GM12878 (cell line): ENCODE data around the gene RRP12. TPM values are rescaled to one million over a fixed set of nuclear protein-coding genes. Genes with fewer than 3 reads are reported as not detected.

ENCODE experiments used
- ASH2L ChIP-seq: fragments of 300-600, 200-600 bp; sonication (generic); IDR thresholded peaks from 2 replicates; pipeline ENCODE4 v1.6.1; 2017; ENCODE audit warnings: low read depth, mild to moderate bottlenecking, borderline replicate concordance
- EGR1 ChIP-seq, 2 experiments: IDR thresholded peaks; 1 replicate in 1 of 2; 2 replicates in 1 of 2; pipeline ENCODE4 v1.6.1; 2011 to 2012; ENCODE audit warnings: low read depth in 2 of 2, low read length in 2 of 2, borderline replicate concordance in 1 of 2, mild to moderate bottlenecking in 1 of 2, moderate library complexity in 1 of 2
- FOS ChIP-seq: IDR thresholded peaks from 3 replicates; pipeline ENCODE4 v1.6.1; 2011; ENCODE audit warnings: borderline replicate concordance; ENCODE audit not compliant: insufficient read length; ENCODE audit errors: extremely low read depth
- GABPA ChIP-seq: IDR thresholded peaks from 2 replicates; pipeline ENCODE4 v1.6.1; 2014; ENCODE audit warnings: antibody characterized with exemption, low read depth, mild to moderate bottlenecking, inconsistent platforms
- IKZF1 ChIP-seq: fragments of 450-650 bp; conservative IDR thresholded peaks from 2 replicates; pipeline ENCODE4 v1.6.1; 2017; ENCODE audit warnings: antibody characterized with exemption, mild to moderate bottlenecking
- MXI1 ChIP-seq: fragments of 150-350 bp; IDR thresholded peaks from 2 replicates; pipeline ENCODE4 v1.6.1; 2011; ENCODE audit warnings: low read depth, mild to moderate bottlenecking, inconsistent platforms, low read length, improper control_type of control experiment
- MYB ChIP-seq: fragments of 150-350 bp; IDR thresholded peaks from 2 replicates; pipeline ENCODE4 v1.6.1; 2014; ENCODE audit warnings: mild to moderate bottlenecking, low read depth, low read length, borderline replicate concordance
- PAX5 ChIP-seq: IDR thresholded peaks from 2 replicates; pipeline ENCODE4 v1.6.1; 2011; ENCODE audit warnings: low read depth, low read length, borderline replicate concordance
- RB1 ChIP-seq: fragments of 450-650 bp; formaldehyde crosslinking; IDR thresholded peaks from 2 replicates; pipeline ENCODE4 v1.6.1; 2017; ENCODE audit warnings: mild to moderate bottlenecking, borderline replicate concordance
- SMAD1 ChIP-seq: fragments of 450-650 bp; IDR thresholded peaks from 2 replicates; pipeline ENCODE4 v1.6.1; 2018; ENCODE audit warnings: mild to moderate bottlenecking, low read depth; ENCODE audit not compliant: partially characterized antibody
- TBL1XR1 ChIP-seq: IDR thresholded peaks from 2 replicates; pipeline ENCODE4 v1.6.1; 2012; ENCODE audit warnings: low read depth, low read length, improper control_type of control experiment
- polyA plus RNA-seq, 11 experiments: library from polyadenylated mRNA; depleted of rRNA in 4 of 11; unstranded in 6 of 11; stranded (reverse) in 5 of 11; fragments of >200 nt; fragmentation: Nextera tagmentation in 4 of 11; fragmentation: Illumina TruSeq in 1 of 11; extraction: Ambion mirVana in 4 of 11; extraction: Trizol in 1 of 11; gene quantifications; 1 replicate in 1 of 11; 2 replicates in 10 of 11; pipeline versions ENCODE4 v1.2.1 to v1.2.3, GENCODE V29; 2011 to 2016; ENCODE audit warnings: inconsistent platforms in 2 of 11, missing spikeins in 2 of 11, low read depth in 1 of 11
- total RNA-seq, 4 experiments: library from RNA; depleted of rRNA in 3 of 4; stranded (reverse); fragments of >200 nt in 3 of 4; fragmentation: Illumina TruSeq in 1 of 4; extraction: Trizol in 1 of 4; gene quantifications; 2 replicates each; pipeline versions ENCODE4 v1.2.1 to v1.2.3, GENCODE V29; 2013 to 2021
- TF ChIP-seq, protein P1 (sequence below): fragments of 450-650 bp; IDR thresholded peaks from 2 replicates; pipeline ENCODE4 v1.6.1; 2017; ENCODE audit warnings: mild to moderate bottlenecking, moderate library complexity
- TF ChIP-seq, protein P2 (sequence below), 3 experiments: IDR thresholded peaks in 2 of 3; conservative IDR thresholded peaks in 1 of 3; 2 replicates each; pipeline ENCODE4 v1.5.1; 2011; ENCODE audit warnings: low read depth in 3 of 3, low read length in 3 of 3, mild to moderate bottlenecking in 3 of 3, control low read depth in 2 of 3, moderate library complexity in 2 of 3, inconsistent platforms in 1 of 3, mixed read lengths in 1 of 3; ENCODE audit not compliant: control insufficient read depth in 2 of 3, insufficient read depth in 1 of 3; ENCODE audit errors: extremely low read depth in 1 of 3
- TF ChIP-seq, protein P3 (sequence below): fragments of 450-650 bp; IDR thresholded peaks from 2 replicates; pipeline ENCODE4 v1.6.1; 2016; ENCODE audit warnings: mild to moderate bottlenecking
- TF ChIP-seq, protein P4 (sequence below): fragments of 450-650 bp; formaldehyde crosslinking; IDR thresholded peaks from 2 replicates; pipeline ENCODE4 v1.5.0; 2022; ENCODE audit warnings: mild to moderate bottlenecking, missing genetic modification characterization
- TF ChIP-seq, protein P5 (sequence below): IDR thresholded peaks from 2 replicates; pipeline ENCODE4 v1.6.1; 2012; ENCODE audit warnings: low read depth, low read length, improper control_type of control experiment

RRP12 gene
- total and polyA plus RNA-seq, 10 of the 15 experiments (the other 5 are each of a cell fraction or from before 2014, with no cell fraction given), result 5.3 to 48.7 (median 16.8) TPM

DNA sequence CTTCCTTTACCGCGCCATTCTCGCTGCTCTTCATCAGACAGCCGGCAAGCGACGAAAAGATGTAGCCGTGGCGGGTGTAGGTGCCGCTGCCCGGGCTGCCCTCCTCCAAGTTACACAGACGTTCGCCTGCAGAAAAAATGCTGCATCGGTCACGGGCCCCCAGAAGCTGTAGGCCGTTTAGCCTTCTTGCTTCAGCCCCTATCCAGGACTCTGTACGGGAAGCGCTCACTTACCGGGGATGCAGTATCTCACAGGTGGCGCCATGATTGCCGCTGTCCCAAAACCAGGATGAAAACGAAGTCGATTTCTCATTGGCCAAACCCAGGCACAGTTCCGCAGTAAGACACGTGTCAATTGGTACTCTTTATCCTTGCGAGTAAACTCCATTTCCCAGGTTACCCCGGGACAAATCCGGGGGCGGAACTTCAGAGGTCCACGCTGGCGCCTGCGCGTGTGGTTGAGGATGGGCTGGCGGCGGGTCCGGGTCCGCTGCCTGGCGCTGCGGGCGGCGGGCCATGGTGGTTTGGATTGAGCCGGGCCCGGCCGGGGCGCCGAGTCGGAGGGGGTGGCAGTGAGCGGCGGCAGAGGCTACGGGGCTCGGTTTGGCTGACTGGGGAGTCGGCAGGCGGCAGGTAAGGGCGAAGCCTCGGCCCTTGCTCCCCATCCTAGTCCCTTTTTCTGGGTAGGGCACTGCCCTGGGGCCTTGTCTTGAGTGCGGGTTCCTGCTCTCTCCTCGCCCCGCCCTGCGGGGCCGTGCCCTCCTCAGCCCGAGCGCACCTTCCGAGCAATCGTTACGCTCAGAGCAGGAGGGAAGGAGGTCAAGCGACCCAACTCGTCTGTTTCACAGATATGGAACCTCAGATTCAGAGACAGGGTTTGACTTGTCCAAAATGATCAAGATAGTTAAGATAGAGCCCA is 44.8 kb upstream of the RRP12 start, which contains the start of the genes EXOSC1 and ZDHHC16 (continued):
- TF ChIP-seq, protein P1, sequence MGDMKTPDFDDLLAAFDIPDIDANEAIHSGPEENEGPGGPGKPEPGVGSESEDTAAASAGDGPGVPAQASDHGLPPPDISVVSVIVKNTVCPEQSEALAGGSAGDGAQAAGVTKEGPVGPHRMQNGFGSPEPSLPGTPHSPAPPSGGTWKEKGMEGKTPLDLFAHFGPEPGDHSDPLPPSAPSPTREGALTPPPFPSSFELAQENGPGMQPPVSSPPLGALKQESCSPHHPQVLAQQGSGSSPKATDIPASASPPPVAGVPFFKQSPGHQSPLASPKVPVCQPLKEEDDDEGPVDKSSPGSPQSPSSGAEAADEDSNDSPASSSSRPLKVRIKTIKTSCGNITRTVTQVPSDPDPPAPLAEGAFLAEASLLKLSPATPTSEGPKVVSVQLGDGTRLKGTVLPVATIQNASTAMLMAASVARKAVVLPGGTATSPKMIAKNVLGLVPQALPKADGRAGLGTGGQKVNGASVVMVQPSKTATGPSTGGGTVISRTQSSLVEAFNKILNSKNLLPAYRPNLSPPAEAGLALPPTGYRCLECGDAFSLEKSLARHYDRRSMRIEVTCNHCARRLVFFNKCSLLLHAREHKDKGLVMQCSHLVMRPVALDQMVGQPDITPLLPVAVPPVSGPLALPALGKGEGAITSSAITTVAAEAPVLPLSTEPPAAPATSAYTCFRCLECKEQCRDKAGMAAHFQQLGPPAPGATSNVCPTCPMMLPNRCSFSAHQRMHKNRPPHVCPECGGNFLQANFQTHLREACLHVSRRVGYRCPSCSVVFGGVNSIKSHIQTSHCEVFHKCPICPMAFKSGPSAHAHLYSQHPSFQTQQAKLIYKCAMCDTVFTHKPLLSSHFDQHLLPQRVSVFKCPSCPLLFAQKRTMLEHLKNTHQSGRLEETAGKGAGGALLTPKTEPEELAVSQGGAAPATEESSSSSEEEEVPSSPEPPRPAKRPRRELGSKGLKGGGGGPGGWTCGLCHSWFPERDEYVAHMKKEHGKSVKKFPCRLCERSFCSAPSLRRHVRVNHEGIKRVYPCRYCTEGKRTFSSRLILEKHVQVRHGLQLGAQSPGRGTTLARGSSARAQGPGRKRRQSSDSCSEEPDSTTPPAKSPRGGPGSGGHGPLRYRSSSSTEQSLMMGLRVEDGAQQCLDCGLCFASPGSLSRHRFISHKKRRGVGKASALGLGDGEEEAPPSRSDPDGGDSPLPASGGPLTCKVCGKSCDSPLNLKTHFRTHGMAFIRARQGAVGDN, result peak; percentile 27; the same call in 1 of the 2 replicates
- TF ChIP-seq MYB (no peak), RB1 (no peak), EGR1 (IDR thresholded peaks at IDR 0.05; ENCODE audit: borderline replicate concordance in 1 of 2, low read depth in 2 of 2, low read length in 2 of 2) (peak in 1 of 2 experiments; percentile 99; a peak in 2 of 3 replicates), FOS (peak; percentile 65), SMAD1 (no peak), TBL1XR1 (no peak), PAX5 (no peak), MXI1 (peak; percentile 93), ASH2L (peak; percentile 56; the same call in 1 of the 2 replicates), GABPA (0 out of 2 replicates have a peak, but pooled peaks have one; percentile 28), IKZF1 (peak; percentile 96)
- TF ChIP-seq, protein P2, sequence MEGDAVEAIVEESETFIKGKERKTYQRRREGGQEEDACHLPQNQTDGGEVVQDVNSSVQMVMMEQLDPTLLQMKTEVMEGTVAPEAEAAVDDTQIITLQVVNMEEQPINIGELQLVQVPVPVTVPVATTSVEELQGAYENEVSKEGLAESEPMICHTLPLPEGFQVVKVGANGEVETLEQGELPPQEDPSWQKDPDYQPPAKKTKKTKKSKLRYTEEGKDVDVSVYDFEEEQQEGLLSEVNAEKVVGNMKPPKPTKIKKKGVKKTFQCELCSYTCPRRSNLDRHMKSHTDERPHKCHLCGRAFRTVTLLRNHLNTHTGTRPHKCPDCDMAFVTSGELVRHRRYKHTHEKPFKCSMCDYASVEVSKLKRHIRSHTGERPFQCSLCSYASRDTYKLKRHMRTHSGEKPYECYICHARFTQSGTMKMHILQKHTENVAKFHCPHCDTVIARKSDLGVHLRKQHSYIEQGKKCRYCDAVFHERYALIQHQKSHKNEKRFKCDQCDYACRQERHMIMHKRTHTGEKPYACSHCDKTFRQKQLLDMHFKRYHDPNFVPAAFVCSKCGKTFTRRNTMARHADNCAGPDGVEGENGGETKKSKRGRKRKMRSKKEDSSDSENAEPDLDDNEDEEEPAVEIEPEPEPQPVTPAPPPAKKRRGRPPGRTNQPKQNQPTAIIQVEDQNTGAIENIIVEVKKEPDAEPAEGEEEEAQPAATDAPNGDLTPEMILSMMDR (IDR thresholded peaks at IDR 0.05 in 2 of 3, conservative IDR thresholded peaks at IDR 0.05 in 1 of 3; ENCODE audit: control insufficient read depth in 2 of 3, extremely low read depth in 1 of 3, insufficient read depth in 1 of 3, low read depth in 3 of 3, low read length in 3 of 3), result peak in 1 of 3 experiments; percentile 23; a peak in 2 of 6 replicates
- TF ChIP-seq, protein P3, sequence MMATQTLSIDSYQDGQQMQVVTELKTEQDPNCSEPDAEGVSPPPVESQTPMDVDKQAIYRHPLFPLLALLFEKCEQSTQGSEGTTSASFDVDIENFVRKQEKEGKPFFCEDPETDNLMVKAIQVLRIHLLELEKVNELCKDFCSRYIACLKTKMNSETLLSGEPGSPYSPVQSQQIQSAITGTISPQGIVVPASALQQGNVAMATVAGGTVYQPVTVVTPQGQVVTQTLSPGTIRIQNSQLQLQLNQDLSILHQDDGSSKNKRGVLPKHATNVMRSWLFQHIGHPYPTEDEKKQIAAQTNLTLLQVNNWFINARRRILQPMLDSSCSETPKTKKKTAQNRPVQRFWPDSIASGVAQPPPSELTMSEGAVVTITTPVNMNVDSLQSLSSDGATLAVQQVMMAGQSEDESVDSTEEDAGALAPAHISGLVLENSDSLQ, result peak; percentile 39; the same call in 1 of the 2 replicates
- TF ChIP-seq, protein P4, sequence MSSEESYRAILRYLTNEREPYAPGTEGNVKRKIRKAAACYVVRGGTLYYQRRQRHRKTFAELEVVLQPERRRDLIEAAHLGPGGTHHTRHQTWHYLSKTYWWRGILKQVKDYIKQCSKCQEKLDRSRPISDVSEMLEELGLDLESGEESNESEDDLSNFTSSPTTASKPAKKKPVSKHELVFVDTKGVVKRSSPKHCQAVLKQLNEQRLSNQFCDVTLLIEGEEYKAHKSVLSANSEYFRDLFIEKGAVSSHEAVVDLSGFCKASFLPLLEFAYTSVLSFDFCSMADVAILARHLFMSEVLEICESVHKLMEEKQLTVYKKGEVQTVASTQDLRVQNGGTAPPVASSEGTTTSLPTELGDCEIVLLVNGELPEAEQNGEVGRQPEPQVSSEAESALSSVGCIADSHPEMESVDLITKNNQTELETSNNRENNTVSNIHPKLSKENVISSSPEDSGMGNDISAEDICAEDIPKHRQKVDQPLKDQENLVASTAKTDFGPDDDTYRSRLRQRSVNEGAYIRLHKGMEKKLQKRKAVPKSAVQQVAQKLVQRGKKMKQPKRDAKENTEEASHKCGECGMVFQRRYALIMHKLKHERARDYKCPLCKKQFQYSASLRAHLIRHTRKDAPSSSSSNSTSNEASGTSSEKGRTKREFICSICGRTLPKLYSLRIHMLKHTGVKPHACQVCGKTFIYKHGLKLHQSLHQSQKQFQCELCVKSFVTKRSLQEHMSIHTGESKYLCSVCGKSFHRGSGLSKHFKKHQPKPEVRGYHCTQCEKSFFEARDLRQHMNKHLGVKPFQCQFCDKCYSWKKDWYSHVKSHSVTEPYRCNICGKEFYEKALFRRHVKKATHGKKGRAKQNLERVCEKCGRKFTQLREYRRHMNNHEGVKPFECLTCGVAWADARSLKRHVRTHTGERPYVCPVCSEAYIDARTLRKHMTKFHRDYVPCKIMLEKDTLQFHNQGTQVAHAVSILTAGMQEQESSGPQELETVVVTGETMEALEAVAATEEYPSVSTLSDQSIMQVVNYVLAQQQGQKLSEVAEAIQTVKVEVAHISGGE (CRISPR knock-in tag), result no peak
- TF ChIP-seq, protein P5, sequence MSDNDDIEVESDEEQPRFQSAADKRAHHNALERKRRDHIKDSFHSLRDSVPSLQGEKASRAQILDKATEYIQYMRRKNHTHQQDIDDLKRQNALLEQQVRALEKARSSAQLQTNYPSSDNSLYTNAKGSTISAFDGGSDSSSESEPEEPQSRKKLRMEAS, result no peak; the same call in 1 of the 2 replicates
